ENCODE measurements around the gene MAML2. TPM values are rescaled to one million over a fixed set of nuclear protein-coding genes. Genes with fewer than 3 reads are reported as not detected.

MAML2 gene
- 10 to 100 TPM; 45.6 to 82.8 (median 68.2) TPM for total RNA-seq

DNA sequence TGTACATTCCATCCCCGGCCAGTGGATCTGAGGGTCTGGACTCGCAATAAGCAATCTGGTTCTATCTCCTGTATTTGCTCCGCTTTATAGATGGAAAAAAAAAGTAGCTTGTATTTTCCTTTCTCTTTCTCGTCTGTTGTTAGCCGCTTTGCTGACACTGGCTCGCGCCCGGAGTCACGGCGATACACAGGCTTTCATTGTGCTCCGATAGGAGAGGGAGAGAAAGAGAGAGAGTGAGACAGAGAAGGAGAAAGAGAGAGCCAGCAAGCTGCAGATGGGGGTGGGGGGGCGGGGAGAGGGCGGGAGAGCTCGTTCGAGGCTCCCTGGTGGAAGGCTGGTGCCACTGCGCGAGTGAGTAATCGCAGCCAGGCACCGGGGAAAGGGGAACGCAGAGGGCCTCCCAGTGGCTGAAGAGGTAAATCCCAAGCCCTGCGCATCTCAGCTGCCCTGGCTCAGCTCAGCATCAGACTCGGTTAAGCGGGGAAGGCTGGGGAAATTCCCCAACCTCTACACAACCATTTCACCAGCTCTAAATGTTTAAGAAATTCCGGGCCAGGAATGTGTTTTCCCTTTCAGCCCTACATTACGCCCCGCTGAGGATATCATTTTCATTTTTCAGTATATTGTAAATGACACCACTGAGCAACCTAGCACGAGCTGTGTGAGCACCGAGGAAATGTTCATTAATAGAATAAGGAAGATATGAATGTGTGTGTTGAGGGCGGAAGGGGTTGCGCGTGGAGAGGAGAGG is at the start of gene MAML2:
Gene MAML2 (minus strand): TSS at position 235 of the 751 bp plus-strand sequence. CDS start 1,300 bp downstream, outside the sequence.
- Histone ChIP-seq H3K36me3 (no peaks in the 10 kb centered on the region), H3K4me1 (peaks cover 0 to 3% of the 10 kb centered on the region in 2 donors), H3K27ac (peak within 1 kb of the TSS; percentile 94 to 96), H3K9me3 (no peaks in the 10 kb centered on the region), H3K27me3 (no peaks in the 10 kb centered on the region), H3K4me3 (peak within 1 kb of the TSS; percentile 62 to 87 (median 72))
- TF ChIP-seq, protein P1, sequence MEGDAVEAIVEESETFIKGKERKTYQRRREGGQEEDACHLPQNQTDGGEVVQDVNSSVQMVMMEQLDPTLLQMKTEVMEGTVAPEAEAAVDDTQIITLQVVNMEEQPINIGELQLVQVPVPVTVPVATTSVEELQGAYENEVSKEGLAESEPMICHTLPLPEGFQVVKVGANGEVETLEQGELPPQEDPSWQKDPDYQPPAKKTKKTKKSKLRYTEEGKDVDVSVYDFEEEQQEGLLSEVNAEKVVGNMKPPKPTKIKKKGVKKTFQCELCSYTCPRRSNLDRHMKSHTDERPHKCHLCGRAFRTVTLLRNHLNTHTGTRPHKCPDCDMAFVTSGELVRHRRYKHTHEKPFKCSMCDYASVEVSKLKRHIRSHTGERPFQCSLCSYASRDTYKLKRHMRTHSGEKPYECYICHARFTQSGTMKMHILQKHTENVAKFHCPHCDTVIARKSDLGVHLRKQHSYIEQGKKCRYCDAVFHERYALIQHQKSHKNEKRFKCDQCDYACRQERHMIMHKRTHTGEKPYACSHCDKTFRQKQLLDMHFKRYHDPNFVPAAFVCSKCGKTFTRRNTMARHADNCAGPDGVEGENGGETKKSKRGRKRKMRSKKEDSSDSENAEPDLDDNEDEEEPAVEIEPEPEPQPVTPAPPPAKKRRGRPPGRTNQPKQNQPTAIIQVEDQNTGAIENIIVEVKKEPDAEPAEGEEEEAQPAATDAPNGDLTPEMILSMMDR (IDR thresholded peaks at IDR 0.05) = peak; percentile 81 to 96 (median 90)
- TF ChIP-seq POLR2A (IDR thresholded peaks at IDR 0.05) = no peak
- peak; percentile 68 to 89 (median 84) for TF ChIP-seq POLR2AphosphoS5 (IDR thresholded peaks at IDR 0.05)
- peak; percentile 92 to 93 for DNase-seq (ENCODE audit: low spot score in 2 of 2)
- intact Hi-C loops (cut with DNase I; ENCODE audit: low total_unique reads) = no loop called here

DNA sequence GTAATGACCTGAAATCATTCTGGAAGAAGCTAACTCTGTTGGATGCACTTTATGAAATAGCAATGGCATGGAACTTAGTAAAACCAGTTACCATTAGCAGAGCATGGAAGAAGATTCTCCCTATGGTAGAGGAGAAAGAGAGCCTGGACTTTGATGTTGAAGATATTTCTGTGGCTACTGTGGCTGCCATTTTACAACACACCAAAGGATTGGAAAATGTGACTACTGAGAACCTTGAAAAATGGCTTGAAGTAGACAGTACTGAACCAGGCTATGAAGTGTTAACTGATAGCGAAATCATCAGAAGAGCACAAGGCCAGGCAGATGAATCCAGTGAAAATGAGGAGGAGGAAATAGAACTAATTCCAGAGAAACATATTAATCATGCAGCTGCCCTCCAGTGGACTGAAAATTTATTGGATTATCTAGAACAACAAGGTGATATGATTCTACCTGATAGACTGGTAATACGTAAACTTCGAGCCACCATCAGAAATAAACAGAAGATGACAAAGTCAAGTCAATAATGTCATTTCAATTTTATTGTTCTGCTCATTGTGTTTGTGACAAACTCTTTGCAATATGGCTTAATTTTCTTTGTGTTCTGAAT is 48.8 kb upstream of the MAML2 start:
- H3K27me3 ChIP-seq = no peaks in the 10 kb centered on the region
- DNase-seq (ENCODE audit: low spot score in 2 of 2) = no peak
- no peak overlapping the region for H3K4me3 ChIP-seq
- TF ChIP-seq, protein P1 (IDR thresholded peaks at IDR 0.05) = no peak
- TF ChIP-seq POLR2A (IDR thresholded peaks at IDR 0.05) (no peak), POLR2AphosphoS5 (IDR thresholded peaks at IDR 0.05) (no peak)
- no peak overlapping the region for H3K27ac ChIP-seq
- peaks cover 0 to 12% of the 10 kb centered on the region in 2 donors for H3K4me1 ChIP-seq
- H3K36me3 ChIP-seq = no peaks in the 10 kb centered on the region
- H3K9me3 ChIP-seq = no peaks in the 10 kb centered on the region
- intact Hi-C loops (cut with DNase I; ENCODE audit: low total_unique reads) = no loop called here

DNA sequence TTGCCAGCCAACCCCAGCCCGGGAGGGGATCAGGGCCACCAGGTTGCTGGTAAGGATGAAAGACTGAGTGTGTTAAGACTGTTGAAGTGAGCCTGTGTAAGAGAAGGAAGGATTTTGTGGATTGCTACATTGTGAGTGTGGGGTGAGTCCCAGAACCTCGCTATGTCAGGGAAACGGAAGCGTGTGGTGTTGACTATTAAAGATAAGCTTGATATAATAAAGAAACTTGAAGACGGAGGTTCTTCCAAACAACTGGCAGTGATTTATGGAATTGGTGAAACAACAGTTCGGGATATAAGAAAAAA is 47.4 kb upstream of the MAML2 start:
- peaks cover 0 to 12% of the 10 kb centered on the region in 2 donors for H3K4me1 ChIP-seq
- H3K27me3 ChIP-seq = no peaks in the 10 kb centered on the region
- H3K36me3 ChIP-seq = no peaks in the 10 kb centered on the region
- H3K9me3 ChIP-seq = no peaks in the 10 kb centered on the region
- DNase-seq (ENCODE audit: low spot score in 2 of 2) = no peak
- peak overlapping the region; percentile 92 to 94 for H3K27ac ChIP-seq
- intact Hi-C loops (cut with DNase I; ENCODE audit: low total_unique reads) = no loop called here
- peak overlapping the region; percentile 86 to 97 (median 88) for H3K4me3 ChIP-seq
- TF ChIP-seq, protein P1 (IDR thresholded peaks at IDR 0.05) = no peak
- TF ChIP-seq POLR2A (IDR thresholded peaks at IDR 0.05) (no peak), POLR2AphosphoS5 (IDR thresholded peaks at IDR 0.05) (no peak)

DNA sequence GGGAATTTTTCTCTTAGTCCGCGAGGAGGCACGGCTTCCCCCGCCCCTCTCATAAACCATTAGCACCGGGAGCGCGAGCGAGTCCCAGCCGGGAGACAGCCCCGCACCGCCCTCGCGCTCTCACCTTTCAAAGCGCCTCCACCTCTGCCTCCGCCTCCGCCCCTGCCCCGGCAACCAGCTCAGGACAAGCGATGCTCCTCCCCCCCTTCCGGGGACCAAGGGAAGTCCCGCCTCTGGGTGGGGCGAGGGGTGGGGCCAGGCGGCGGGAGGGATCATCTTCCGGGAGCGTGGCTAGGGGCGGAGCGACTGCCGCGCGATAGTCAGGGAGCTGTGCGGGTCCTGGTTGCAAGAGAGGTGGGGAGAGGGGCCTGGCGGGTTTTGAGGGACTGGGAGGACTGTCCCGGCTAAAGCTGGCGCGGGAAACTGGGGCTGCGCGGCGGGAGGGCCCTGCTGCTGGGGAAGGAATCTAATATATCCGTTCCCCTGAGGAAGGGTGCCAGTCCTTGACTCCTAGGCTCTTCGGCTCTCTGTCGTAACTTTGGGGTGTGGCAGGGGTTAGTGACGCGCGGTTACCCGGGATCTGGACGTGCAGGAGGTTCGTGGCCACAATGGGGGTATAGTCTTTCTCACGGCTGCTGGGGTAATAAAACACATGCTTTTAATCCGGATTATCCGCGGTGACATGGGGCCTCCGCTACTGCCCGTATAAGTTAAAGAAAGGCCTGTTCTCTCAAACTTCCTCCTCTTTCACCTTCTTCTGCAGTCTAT is 46.9 kb upstream of the MAML2 start, which contains the start of the genes CCDC82 and JRKL:
Gene CCDC82 (minus strand): TSS at position 193 of the 768 bp plus-strand sequence. CDS start 5,165 bp downstream, outside the sequence.
Gene JRKL (plus strand): TSS at position 294 of the 768 bp plus-strand sequence. CDS start 637 bp downstream, outside the sequence.
- intact Hi-C loops (cut with DNase I; ENCODE audit: low total_unique reads) = no loop called here
- TF ChIP-seq POLR2AphosphoS5 (IDR thresholded peaks at IDR 0.05) (peak; percentile 77 to 95 (median 83)), POLR2A (IDR thresholded peaks at IDR 0.05) (peak; percentile 76)
- TF ChIP-seq, protein P1 (IDR thresholded peaks at IDR 0.05) = no peak
- H3K9me3 ChIP-seq = no peaks in the 10 kb centered on the region
- H3K27me3 ChIP-seq = no peaks in the 10 kb centered on the region
- peak within 1 kb of the TSS; percentile 86 to 97 (median 88) for H3K4me3 ChIP-seq
- H3K36me3 ChIP-seq = no peaks in the 10 kb centered on the region
- peak within 1 kb of the TSS; percentile 92 to 94 for H3K27ac ChIP-seq
- H3K4me1 ChIP-seq = peaks cover 0 to 12% of the 10 kb centered on the region in 2 donors
- DNase-seq (ENCODE audit: low spot score in 2 of 2) = peak; percentile 96 to 97
